SK-N-SH treated with all-trans-retinoic acid at 6 μM for 48 hours (cell line): ENCODE data around the gene PGGT1B.

Source experiments
- ATAC-seq: fragments of 200-7000 bp; cut with Tn5 transposase; 3 replicates; pipeline ENCODE4 v1.9.1; 2020; ENCODE audit warnings: mild to moderate bottlenecking, moderate library complexity
- ARNTL ChIP-seq: fragments of 450-650 bp; formaldehyde crosslinking; IDR thresholded peaks from 2 replicates; pipeline ENCODE4 v1.5.0; 2020; ENCODE audit warnings: low read depth, mild to moderate bottlenecking, moderate library complexity, borderline replicate concordance
- BACH2 ChIP-seq: fragments of 250-450 bp; sonication (Bioruptor Pico); IDR thresholded peaks from 2 replicates; pipeline ENCODE4 v1.9.0; 2021; ENCODE audit warnings: mild to moderate bottlenecking, borderline replicate concordance
- CREB5 ChIP-seq: fragments of 250-450 bp; sonication (Bioruptor Pico); IDR thresholded peaks from 2 replicates; pipeline ENCODE4 v1.5.1; 2020; ENCODE audit warnings: low read depth, mild to moderate bottlenecking, moderate library complexity
- CSRNP3 ChIP-seq: fragments of 250-450 bp; sonication (Bioruptor Pico); IDR thresholded peaks from 2 replicates; pipeline ENCODE4 v1.5.1; 2021; ENCODE audit warnings: mild to moderate bottlenecking, moderate library complexity
- ESRRG ChIP-seq: fragments of 250-450 bp; sonication (Bioruptor Pico); IDR thresholded peaks from 2 replicates; pipeline ENCODE4 v1.6.1; 2021; ENCODE audit warnings: mild to moderate bottlenecking
- GLIS3 ChIP-seq: fragments of 250-450 bp; sonication (Bioruptor Pico); IDR thresholded peaks from 2 replicates; pipeline ENCODE4 v1.5.0; 2020; ENCODE audit warnings: mild to moderate bottlenecking, moderate library complexity
- ISL1 ChIP-seq: fragments of 250-450 bp; sonication (Bioruptor Pico); IDR thresholded peaks from 2 replicates; pipeline ENCODE4 v2.1.2; 2022; ENCODE audit warnings: mild to moderate bottlenecking, moderate library complexity
- OSR1 ChIP-seq: fragments of 250-450 bp; sonication (Bioruptor Pico); IDR thresholded peaks from 2 replicates; pipeline ENCODE4 v1.8.0; 2022; ENCODE audit warnings: moderate library complexity, mild to moderate bottlenecking, inconsistent platforms
- PATZ1 ChIP-seq: fragments of 250-450 bp; sonication (Bioruptor Pico); IDR thresholded peaks from 2 replicates; pipeline ENCODE4 v1.8.0; 2020; ENCODE audit warnings: mild to moderate bottlenecking, moderate library complexity, borderline replicate concordance
- RARB ChIP-seq: fragments of 250-450 bp; sonication (Bioruptor Pico); IDR thresholded peaks from 2 replicates; pipeline ENCODE4 v1.8.0; 2021; ENCODE audit warnings: mild to moderate bottlenecking, moderate library complexity
- SNAI2 ChIP-seq: fragments of 250-450 bp; sonication (Bioruptor Pico); IDR thresholded peaks from 2 replicates; pipeline ENCODE4 v1.5.0; 2020; ENCODE audit warnings: mild to moderate bottlenecking, moderate library complexity
- TCF4 ChIP-seq: fragments of 250-450 bp; sonication (Bioruptor Pico); IDR thresholded peaks from 2 replicates; pipeline ENCODE4 v1.8.0; 2021; ENCODE audit warnings: mild to moderate bottlenecking, moderate library complexity, borderline replicate concordance
- TSHZ2 ChIP-seq: fragments of 250-450 bp; sonication (Bioruptor Pico); IDR thresholded peaks from 2 replicates; pipeline ENCODE4 v1.5.0; 2020; ENCODE audit warnings: mild to moderate bottlenecking, moderate library complexity
- ZC3H10 ChIP-seq: fragments of 250-450 bp; sonication (Bioruptor Pico); IDR thresholded peaks from 2 replicates; pipeline ENCODE4 v1.5.1; 2021; ENCODE audit warnings: mild to moderate bottlenecking, moderate library complexity
- ZFP30 ChIP-seq: fragments of 450-650 bp; formaldehyde crosslinking; IDR thresholded peaks from 2 replicates; pipeline ENCODE4 v1.5.0; 2022; ENCODE audit warnings: mild to moderate bottlenecking, moderate library complexity
- ZNF70 ChIP-seq: fragments of 450-650 bp; formaldehyde crosslinking; IDR thresholded peaks from 2 replicates; pipeline ENCODE4 v1.5.0; 2020; ENCODE audit warnings: mild to moderate bottlenecking, moderate library complexity

PGGT1B gene

GRCh38 chr5:115165790-115166189 lies 96.9 kb downstream of the PGGT1B start:
- TF ChIP-seq ISL1 (no peak), OSR1 (CRISPR knock-in tag) (no peak)
- no peak for ATAC-seq

- no peak for TF ChIP-seq ESRRG
- no peak for TF ChIP-seq ZC3H10
- TF ChIP-seq BACH2 (CRISPR knock-in tag), result no peak
- TF ChIP-seq ARNTL (CRISPR knock-in tag), result no peak
- TF ChIP-seq TCF4 (CRISPR knock-in tag), result no peak
- TF ChIP-seq PATZ1, result no peak
- TF ChIP-seq GLIS3, result no peak
- TF ChIP-seq SNAI2, result no peak
- no peak for TF ChIP-seq ZNF70 (CRISPR knock-in tag)
- no peak for TF ChIP-seq CSRNP3
- TF ChIP-seq ZFP30 (CRISPR knock-in tag), result no peak
- TF ChIP-seq TSHZ2 (CRISPR knock-in tag), result no peak
- no peak for TF ChIP-seq CREB5 (CRISPR knock-in tag)
- TF ChIP-seq RARB (CRISPR knock-in tag), result no peak
- no peak for TF ChIP-seq ISL1
- ATAC-seq, result no peak
Observed at GRCh38 chr5:115160975-115161475, 101.7 kb downstream of the PGGT1B start.
